Keratinocyte (primary cell): ENCODE results near the gene JCAD.

ENCODE experiments used
- EZH2 ChIP-seq: IDR thresholded peaks from one replicate; pipeline ENCODE4 v1.6.1; 2012; ENCODE audit warnings: inconsistent platforms, mild to moderate bottlenecking, low read length, moderate library complexity
- TF ChIP-seq, protein P1 (sequence below), 3 experiments: IDR thresholded peaks in 1 of 3; conservative IDR thresholded peaks in 1 of 3; optimal IDR thresholded peaks in 1 of 3; 2 replicates in 2 of 3; 3 replicates in 1 of 3; pipeline versions ENCODE3 to v1.5.1; 2011; ENCODE audit warnings: low read length in 3 of 3, mild to moderate bottlenecking in 3 of 3, moderate library complexity in 2 of 3, control low read depth in 1 of 3, inconsistent platforms in 1 of 3; ENCODE audit not compliant: insufficient read depth in 2 of 3; ENCODE audit errors: extremely low read depth in 1 of 3

DNA sequence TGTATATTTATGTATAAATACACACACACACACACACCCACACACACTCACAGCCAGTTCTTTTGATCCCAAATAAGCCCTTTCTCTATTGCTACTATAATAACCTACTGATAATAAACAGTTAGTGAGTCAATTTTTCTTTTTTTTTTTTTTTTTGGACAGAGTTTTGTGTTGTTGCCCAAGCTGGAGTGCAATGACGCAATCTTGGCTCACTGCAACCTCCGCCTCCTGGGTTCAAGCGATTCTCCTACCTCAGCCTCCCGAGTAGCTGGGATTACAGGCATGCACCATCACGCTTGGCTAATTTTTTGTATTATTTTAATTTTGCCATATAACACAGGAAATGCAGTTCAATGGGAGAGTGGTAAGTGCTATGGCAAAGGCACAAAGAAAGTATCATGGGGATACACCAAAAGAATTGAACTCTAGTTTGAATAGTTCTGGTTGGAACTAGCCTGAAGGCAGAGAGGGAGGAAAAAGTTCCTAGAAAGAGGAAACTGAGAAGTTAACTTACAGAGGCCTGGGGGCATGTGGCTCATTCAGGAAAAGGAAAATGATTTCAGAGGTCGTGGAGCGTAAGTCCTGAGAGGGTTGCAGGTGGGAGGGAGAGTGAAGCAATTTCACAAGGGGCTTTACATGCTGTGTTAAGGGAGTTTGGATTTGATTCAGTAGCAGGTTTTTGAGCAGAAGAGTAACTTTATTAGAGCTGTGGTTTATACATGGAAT is 44.4 kb upstream of the JCAD start:
- TF ChIP-seq, protein P1, sequence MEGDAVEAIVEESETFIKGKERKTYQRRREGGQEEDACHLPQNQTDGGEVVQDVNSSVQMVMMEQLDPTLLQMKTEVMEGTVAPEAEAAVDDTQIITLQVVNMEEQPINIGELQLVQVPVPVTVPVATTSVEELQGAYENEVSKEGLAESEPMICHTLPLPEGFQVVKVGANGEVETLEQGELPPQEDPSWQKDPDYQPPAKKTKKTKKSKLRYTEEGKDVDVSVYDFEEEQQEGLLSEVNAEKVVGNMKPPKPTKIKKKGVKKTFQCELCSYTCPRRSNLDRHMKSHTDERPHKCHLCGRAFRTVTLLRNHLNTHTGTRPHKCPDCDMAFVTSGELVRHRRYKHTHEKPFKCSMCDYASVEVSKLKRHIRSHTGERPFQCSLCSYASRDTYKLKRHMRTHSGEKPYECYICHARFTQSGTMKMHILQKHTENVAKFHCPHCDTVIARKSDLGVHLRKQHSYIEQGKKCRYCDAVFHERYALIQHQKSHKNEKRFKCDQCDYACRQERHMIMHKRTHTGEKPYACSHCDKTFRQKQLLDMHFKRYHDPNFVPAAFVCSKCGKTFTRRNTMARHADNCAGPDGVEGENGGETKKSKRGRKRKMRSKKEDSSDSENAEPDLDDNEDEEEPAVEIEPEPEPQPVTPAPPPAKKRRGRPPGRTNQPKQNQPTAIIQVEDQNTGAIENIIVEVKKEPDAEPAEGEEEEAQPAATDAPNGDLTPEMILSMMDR (optimal IDR thresholded peaks at IDR 0.05 in 1 of 3, IDR thresholded peaks at IDR 0.05 in 1 of 3, conservative IDR thresholded peaks at IDR 0.05 in 1 of 3; ENCODE audit: extremely low read depth in 1 of 3, insufficient read depth in 2 of 3, low read length in 3 of 3): no peak
- no peak for TF ChIP-seq EZH2
